ENCODE results near the gene ASH1L. TPM values are rescaled to one million over a fixed set of nuclear protein-coding genes. Genes with fewer than 3 reads are reported as not detected.
"Not testable (repeated sequence)": the region's sequence is repeated elsewhere in the genome, so short reads cannot be mapped to it uniquely, and the experiment has no call there.

The ASH1L gene
- total and polyA plus RNA-seq, 2 donors from 2014 or later: 4.2 to 68.5 TPM

- H3K4me3 ChIP-seq (ENCODE audit: low read length in 3 of 3): no peak overlapping the region
- intact Hi-C loops (cut with DNase I): no loop called here
- TF ChIP-seq CTCF (IDR thresholded peaks at IDR 0.05; ENCODE audit: borderline replicate concordance, extremely low read depth, insufficient read depth): no peak
- H3K9ac ChIP-seq (ENCODE audit: low read length in 3 of 3): no peak overlapping the region
- no peak for FAIRE-seq
- no peaks in the 10 kb centered on the region for H3K36me3 ChIP-seq (ENCODE audit: control insufficient read depth in 2 of 3, insufficient read depth in 3 of 3, low read length in 3 of 3)
- no peaks in the 10 kb centered on the region for H3K9me3 ChIP-seq (ENCODE audit: control insufficient read depth in 2 of 3, insufficient read depth in 1 of 3, low read length in 3 of 3)
- H3K4me1 ChIP-seq (ENCODE audit: control insufficient read depth in 2 of 3, insufficient read depth in 2 of 3, low read depth in 1 of 3, low read length in 3 of 3): no peaks in the 10 kb centered on the region
- DNase-seq: no peak
- H3K27ac ChIP-seq (ENCODE audit: low read depth in 2 of 2, low read length in 2 of 2): no peak overlapping the region
- peaks cover 19% of the 10 kb centered on the region for H3K27me3 ChIP-seq (ENCODE audit: control insufficient read depth, insufficient read depth, low read length)
Observed at GRCh38 chr1:155294520-155295182, 268.0 kb downstream of the ASH1L start.

GRCh38 chr1:155293086-155293749 is 269.4 kb downstream of the ASH1L start:
- Histone ChIP-seq H3K27ac (ENCODE audit: low read depth in 2 of 2, low read length in 2 of 2) (no peak overlapping the region), H3K27me3 (ENCODE audit: control insufficient read depth, insufficient read depth, low read length) (peaks cover 19% of the 10 kb centered on the region), H3K36me3 (ENCODE audit: control insufficient read depth in 2 of 3, insufficient read depth in 3 of 3, low read length in 3 of 3) (no peaks in the 10 kb centered on the region), H3K9ac (ENCODE audit: low read length in 3 of 3) (no peak overlapping the region), H3K4me1 (ENCODE audit: control insufficient read depth in 2 of 3, insufficient read depth in 2 of 3, low read depth in 1 of 3, low read length in 3 of 3) (no peaks in the 10 kb centered on the region), H3K4me3 (ENCODE audit: low read length in 3 of 3) (no peak overlapping the region), H3K9me3 (ENCODE audit: control insufficient read depth in 2 of 3, insufficient read depth in 1 of 3, low read length in 3 of 3) (no peaks in the 10 kb centered on the region)
- no peak for FAIRE-seq
- TF ChIP-seq CTCF (IDR thresholded peaks at IDR 0.05; ENCODE audit: borderline replicate concordance, extremely low read depth, insufficient read depth): no peak
- intact Hi-C loops (cut with DNase I): no loop called here
- no peak for DNase-seq

GRCh38 chr1:155291006-155291405 is 271.6 kb downstream of the ASH1L start:
- H3K36me3 ChIP-seq (ENCODE audit: control insufficient read depth in 2 of 3, insufficient read depth in 3 of 3, low read length in 3 of 3); intact Hi-C loops (cut with DNase I); H3K4me3 ChIP-seq (ENCODE audit: low read length in 3 of 3); DNase-seq; H3K4me1 ChIP-seq (ENCODE audit: control insufficient read depth in 2 of 3, insufficient read depth in 2 of 3, low read depth in 1 of 3, low read length in 3 of 3); H3K27ac ChIP-seq (ENCODE audit: low read depth in 2 of 2, low read length in 2 of 2); FAIRE-seq; H3K9ac ChIP-seq (ENCODE audit: low read length in 3 of 3); H3K9me3 ChIP-seq (ENCODE audit: control insufficient read depth in 2 of 3, insufficient read depth in 1 of 3, low read length in 3 of 3): not testable (repeated sequence)
- H3K27me3 ChIP-seq (ENCODE audit: control insufficient read depth, insufficient read depth, low read length): peaks cover 18% of the 10 kb centered on the region

GRCh38 chr1:155287987-155288543 is 274.5 kb downstream of the ASH1L start:
- H3K27ac ChIP-seq (ENCODE audit: low read depth in 2 of 2, low read length in 2 of 2): no peak overlapping the region
- no peak for TF ChIP-seq CTCF (IDR thresholded peaks at IDR 0.05; ENCODE audit: borderline replicate concordance, extremely low read depth, insufficient read depth)
- FAIRE-seq (no peak), DNase-seq (no peak)
- H3K9ac ChIP-seq (ENCODE audit: low read length in 3 of 3): no peak overlapping the region
- H3K36me3 ChIP-seq (ENCODE audit: control insufficient read depth in 2 of 3, insufficient read depth in 3 of 3, low read length in 3 of 3): no peaks in the 10 kb centered on the region
- H3K9me3 ChIP-seq (ENCODE audit: control insufficient read depth in 2 of 3, insufficient read depth in 1 of 3, low read length in 3 of 3): no peaks in the 10 kb centered on the region
- no peak overlapping the region for H3K4me3 ChIP-seq (ENCODE audit: low read length in 3 of 3)
- intact Hi-C loops (cut with DNase I): no loop called here
- H3K4me1 ChIP-seq (ENCODE audit: control insufficient read depth in 2 of 3, insufficient read depth in 2 of 3, low read depth in 1 of 3, low read length in 3 of 3): no peaks in the 10 kb centered on the region
- H3K27me3 ChIP-seq (ENCODE audit: control insufficient read depth, insufficient read depth, low read length): no peaks in the 10 kb centered on the region
